OCI-LY7 (cell line): Measurements from ENCODE around the gene TNFAIP8.

Experiments used
- EZH2phosphoT487 ChIP-seq: fragments of 200-600 bp; sonication (generic); IDR thresholded peaks from 2 replicates; pipeline ENCODE4 v1.6.1; 2018; ENCODE audit warnings: low read depth, borderline replicate concordance, mild to moderate bottlenecking, mixed run types, antibody characterized with exemption, low read length, moderate library complexity, mixed read lengths
- TF ChIP-seq, protein P1 (sequence below): fragments of 200-600 bp; sonication (generic); conservative IDR thresholded peaks from 2 replicates; pipeline ENCODE4 v1.5.1; 2014; ENCODE audit warnings: mild to moderate bottlenecking, antibody characterized with exemption, low read length, moderate library complexity, mixed read lengths

- TF ChIP-seq, protein P1, sequence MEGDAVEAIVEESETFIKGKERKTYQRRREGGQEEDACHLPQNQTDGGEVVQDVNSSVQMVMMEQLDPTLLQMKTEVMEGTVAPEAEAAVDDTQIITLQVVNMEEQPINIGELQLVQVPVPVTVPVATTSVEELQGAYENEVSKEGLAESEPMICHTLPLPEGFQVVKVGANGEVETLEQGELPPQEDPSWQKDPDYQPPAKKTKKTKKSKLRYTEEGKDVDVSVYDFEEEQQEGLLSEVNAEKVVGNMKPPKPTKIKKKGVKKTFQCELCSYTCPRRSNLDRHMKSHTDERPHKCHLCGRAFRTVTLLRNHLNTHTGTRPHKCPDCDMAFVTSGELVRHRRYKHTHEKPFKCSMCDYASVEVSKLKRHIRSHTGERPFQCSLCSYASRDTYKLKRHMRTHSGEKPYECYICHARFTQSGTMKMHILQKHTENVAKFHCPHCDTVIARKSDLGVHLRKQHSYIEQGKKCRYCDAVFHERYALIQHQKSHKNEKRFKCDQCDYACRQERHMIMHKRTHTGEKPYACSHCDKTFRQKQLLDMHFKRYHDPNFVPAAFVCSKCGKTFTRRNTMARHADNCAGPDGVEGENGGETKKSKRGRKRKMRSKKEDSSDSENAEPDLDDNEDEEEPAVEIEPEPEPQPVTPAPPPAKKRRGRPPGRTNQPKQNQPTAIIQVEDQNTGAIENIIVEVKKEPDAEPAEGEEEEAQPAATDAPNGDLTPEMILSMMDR: no peak
- no peak for TF ChIP-seq EZH2phosphoT487
Observed at GRCh38 chr5:119367502-119368237, 11.9 kb downstream of the TNFAIP8 start.
